Skeletal muscle satellite cell (primary cell): Measurements from ENCODE around the gene NPAS3.

Experiments used
- H3K27me3 ChIP-seq: 2 replicates; pipeline ENCODE4 v1.7.0; 2013; ENCODE audit warnings: low read length; ENCODE audit not compliant: control insufficient read depth, insufficient read depth
- H3K36me3 ChIP-seq: 2 replicates; pipeline ENCODE4 v1.7.0; 2013; ENCODE audit warnings: mild to moderate bottlenecking, control low read depth, low read length; ENCODE audit not compliant: insufficient read depth
- H3K4me1 ChIP-seq: 2 replicates; pipeline ENCODE4 v1.7.0; 2013; ENCODE audit warnings: low read length; ENCODE audit not compliant: control insufficient read depth, insufficient read depth
- H3K4me2 ChIP-seq: 2 replicates; pipeline ENCODE4 v1.7.0; 2013; ENCODE audit warnings: mild to moderate bottlenecking, low read length
- H3K4me3 ChIP-seq: 2 replicates; pipeline ENCODE4 v1.7.0; 2013; ENCODE audit warnings: low read length
- H3K9ac ChIP-seq: 2 replicates; pipeline ENCODE4 v1.7.0; 2013; ENCODE audit warnings: mild to moderate bottlenecking, low read depth, low read length, moderate library complexity
- H3K9me3 ChIP-seq: replicated peaks from 2 replicates; pipeline ENCODE4 v1.7.0; 2013; ENCODE audit warnings: mild to moderate bottlenecking, control low read depth, low read length

The NPAS3 gene

GRCh38 chr14:32985866-32986265, 47.2 kb downstream of the NPAS3 start:
- Histone ChIP-seq H3K36me3 (no peaks in the 10 kb centered on the region), H3K4me3 (no peak overlapping the region)

GRCh38 chr14:32986791-32987540, 48.3 kb downstream of the NPAS3 start:
- peaks cover 18% of the 10 kb centered on the region for H3K4me1 ChIP-seq
- H3K9ac ChIP-seq = peak overlapping the region; percentile 11
- H3K9me3 ChIP-seq = no peaks in the 10 kb centered on the region

More at GRCh38 chr14:32985866-32986265, 47.2 kb downstream of the NPAS3 start:
- Histone ChIP-seq H3K27me3 (no peaks in the 10 kb centered on the region), H3K4me2 (peak overlapping the region; percentile 55), H3K4me1 (peaks cover 18% of the 10 kb centered on the region), H3K9ac (no peak overlapping the region), H3K9me3 (no peaks in the 10 kb centered on the region)

DNA sequence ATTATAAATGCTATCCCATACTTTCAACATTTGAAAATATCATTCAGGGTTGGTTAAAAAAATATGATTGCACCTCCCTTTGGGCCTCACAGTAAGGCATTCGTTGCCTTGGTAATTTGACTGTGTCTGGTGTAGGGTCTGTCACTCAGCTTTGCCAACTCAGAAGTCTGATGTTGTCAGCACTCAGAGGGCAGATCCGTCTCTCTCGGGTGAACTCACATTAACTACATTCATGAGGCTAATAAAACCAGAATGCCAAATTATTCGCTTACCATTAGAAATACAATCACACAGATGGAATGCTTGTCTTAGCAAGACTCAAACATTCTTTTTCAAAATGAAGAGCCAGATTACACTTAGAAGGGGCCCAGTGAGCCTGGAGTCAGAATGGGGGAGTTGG, 53.0 kb downstream of the NPAS3 start:
- H3K27me3 ChIP-seq = no peaks in the 10 kb centered on the region
- peaks cover 4% of the 10 kb centered on the region for H3K4me1 ChIP-seq
- H3K4me3 ChIP-seq = no peak overlapping the region
- no peaks in the 10 kb centered on the region for H3K36me3 ChIP-seq
- no peak overlapping the region for H3K4me2 ChIP-seq
- no peaks in the 10 kb centered on the region for H3K9me3 ChIP-seq
- no peak overlapping the region for H3K9ac ChIP-seq

More at GRCh38 chr14:32986791-32987540, 48.3 kb downstream of the NPAS3 start:
- Histone ChIP-seq H3K4me3 (no peak overlapping the region), H3K27me3 (no peaks in the 10 kb centered on the region), H3K36me3 (no peaks in the 10 kb centered on the region), H3K4me2 (peak overlapping the region; percentile 28)

- H3K4me3 ChIP-seq = no peak overlapping the region
- H3K4me1 ChIP-seq = no peaks in the 10 kb centered on the region
- no peak overlapping the region for H3K9ac ChIP-seq
- no peak overlapping the region for H3K4me2 ChIP-seq
- H3K36me3 ChIP-seq = no peaks in the 10 kb centered on the region
- H3K9me3 ChIP-seq = no peaks in the 10 kb centered on the region
- H3K27me3 ChIP-seq = no peaks in the 10 kb centered on the region
These were observed 55.2 kb downstream of the NPAS3 start for GRCh38 chr14:32993921-32994320.

DNA sequence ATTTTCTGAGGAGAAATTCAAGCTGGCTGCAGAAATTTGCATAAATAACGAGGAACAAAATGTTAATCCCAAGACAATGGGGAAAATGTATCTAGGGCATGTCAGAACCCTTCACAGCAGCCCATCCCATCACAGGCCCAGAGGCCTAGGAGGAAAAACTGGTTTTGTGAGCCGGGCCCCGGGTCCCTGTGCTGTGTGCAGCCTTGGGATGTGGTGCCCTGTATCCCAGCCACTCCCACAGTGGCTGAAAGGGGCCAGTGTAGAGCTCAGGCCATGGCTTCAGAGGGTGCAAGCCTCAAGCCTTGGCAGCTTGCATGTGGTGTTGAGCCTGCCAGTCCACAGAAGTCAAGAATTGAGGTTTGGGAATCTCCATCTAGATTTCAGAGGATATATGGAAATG, 57.7 kb downstream of the NPAS3 start:
- no peaks in the 10 kb centered on the region for H3K9me3 ChIP-seq
- H3K36me3 ChIP-seq = no peaks in the 10 kb centered on the region
- H3K4me1 ChIP-seq = no peaks in the 10 kb centered on the region
- peaks cover 2% of the 10 kb centered on the region for H3K27me3 ChIP-seq
- no peak overlapping the region for H3K4me3 ChIP-seq
- H3K9ac ChIP-seq = no peak overlapping the region
- no peak overlapping the region for H3K4me2 ChIP-seq

DNA sequence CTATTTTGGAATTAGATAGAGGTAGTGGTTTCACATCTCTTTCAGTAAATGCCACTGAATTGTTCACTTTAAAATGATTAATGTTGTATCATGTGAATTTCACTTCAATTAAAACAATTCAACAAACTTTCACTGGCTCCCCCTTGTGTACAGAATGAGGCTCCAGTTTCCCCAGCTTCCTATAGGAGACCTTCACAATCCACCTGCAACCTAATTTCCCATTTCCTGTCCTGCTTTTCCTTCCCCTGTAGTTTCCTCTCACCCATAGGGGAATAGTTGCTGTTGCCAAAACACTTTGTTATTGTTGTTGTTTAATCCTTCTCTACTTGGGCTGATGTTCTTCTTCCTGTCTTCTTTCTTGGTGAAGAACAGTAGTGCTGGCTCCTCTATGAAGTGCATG, 59.8 kb downstream of the NPAS3 start:
- no peak overlapping the region for H3K9ac ChIP-seq
- no peaks in the 10 kb centered on the region for H3K36me3 ChIP-seq
- H3K4me1 ChIP-seq = no peaks in the 10 kb centered on the region
- no peaks in the 10 kb centered on the region for H3K9me3 ChIP-seq
- no peak overlapping the region for H3K4me3 ChIP-seq
- peaks cover 2% of the 10 kb centered on the region for H3K27me3 ChIP-seq
- no peak overlapping the region for H3K4me2 ChIP-seq

DNA sequence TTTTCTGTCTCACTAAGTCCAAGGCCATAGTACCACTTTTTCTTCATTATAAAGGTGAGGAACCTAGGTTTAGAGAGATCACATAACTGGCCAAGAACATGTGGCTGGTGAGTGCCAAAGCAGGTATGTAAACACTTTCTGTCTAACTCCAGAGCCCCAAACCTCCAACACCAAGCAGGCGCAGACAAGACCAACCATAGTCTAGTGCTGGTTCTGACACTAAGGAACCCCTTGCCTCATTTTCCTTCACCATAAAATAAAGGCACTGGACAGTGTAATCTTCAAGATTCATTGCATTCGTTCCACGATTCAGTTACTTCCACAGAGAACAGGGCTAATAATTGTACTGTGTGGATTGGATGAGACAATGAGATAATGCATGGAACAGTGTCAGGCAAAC, 71.0 kb downstream of the NPAS3 start:
- Histone ChIP-seq H3K36me3 (no peaks in the 10 kb centered on the region), H3K27me3 (no peaks in the 10 kb centered on the region), H3K4me3 (no peak overlapping the region), H3K4me1 (no peaks in the 10 kb centered on the region), H3K9me3 (no peaks in the 10 kb centered on the region), H3K9ac (no peak overlapping the region), H3K4me2 (no peak overlapping the region)

GRCh38 chr14:33010495-33010894, 71.8 kb downstream of the NPAS3 start:
- Histone ChIP-seq H3K36me3 (no peaks in the 10 kb centered on the region), H3K9ac (no peak overlapping the region), H3K4me3 (no peak overlapping the region), H3K4me1 (no peaks in the 10 kb centered on the region), H3K9me3 (no peaks in the 10 kb centered on the region), H3K4me2 (no peak overlapping the region), H3K27me3 (no peaks in the 10 kb centered on the region)

DNA sequence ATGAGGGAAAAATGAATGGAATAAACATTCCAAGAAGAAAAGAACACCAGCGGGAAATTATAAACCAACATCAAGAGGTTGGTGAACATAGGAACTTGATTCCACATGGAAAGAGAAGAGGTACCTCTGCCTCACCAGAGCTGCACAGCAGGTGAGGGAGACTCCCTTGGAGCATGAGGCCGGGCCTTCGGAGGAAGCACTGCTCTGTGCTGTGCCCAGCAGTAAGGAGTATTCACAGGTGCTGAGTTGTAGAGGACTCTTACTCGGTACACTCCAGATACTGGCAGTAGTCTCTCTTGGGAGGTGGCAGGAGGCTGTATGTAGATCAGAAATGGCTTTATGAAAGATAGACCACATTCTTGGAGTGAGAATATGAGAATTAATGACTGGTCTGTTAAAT, 76.0 kb downstream of the NPAS3 start:
- no peaks in the 10 kb centered on the region for H3K9me3 ChIP-seq
- no peak overlapping the region for H3K9ac ChIP-seq

GRCh38 chr14:33016613-33017012, 77.9 kb downstream of the NPAS3 start:
- peaks cover 10% of the 10 kb centered on the region for H3K4me1 ChIP-seq
- no peak overlapping the region for H3K4me3 ChIP-seq
- H3K9me3 ChIP-seq = no peaks in the 10 kb centered on the region
- no peaks in the 10 kb centered on the region for H3K27me3 ChIP-seq
- H3K9ac ChIP-seq = peak overlapping the region; percentile 12
- H3K36me3 ChIP-seq = no peaks in the 10 kb centered on the region
- peak overlapping the region; percentile 28 for H3K4me2 ChIP-seq

More for the DNA sequence above, 76.0 kb downstream of the NPAS3 start:
- H3K4me2 ChIP-seq = no peak overlapping the region
- no peaks in the 10 kb centered on the region for H3K27me3 ChIP-seq
- H3K4me3 ChIP-seq = no peak overlapping the region
- H3K36me3 ChIP-seq = no peaks in the 10 kb centered on the region
- peaks cover 10% of the 10 kb centered on the region for H3K4me1 ChIP-seq

DNA sequence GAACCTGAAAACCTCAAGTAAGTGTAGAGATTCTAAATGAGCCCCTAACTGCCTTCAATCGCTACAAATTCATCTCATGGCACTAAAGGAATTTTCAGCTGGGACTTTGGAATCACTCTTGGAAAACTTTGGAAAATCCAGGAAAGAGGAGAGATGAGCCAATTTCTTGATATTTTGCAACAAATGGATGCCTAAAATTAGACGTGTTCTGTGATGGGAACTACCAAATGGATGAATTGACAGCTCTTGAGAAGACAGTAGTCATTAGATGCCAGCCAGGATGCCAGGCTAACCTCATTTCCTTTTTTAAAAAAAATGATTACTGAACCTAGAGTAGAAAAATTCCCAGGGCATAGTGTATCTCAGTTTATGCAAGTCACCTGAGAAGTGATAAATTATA, 78.3 kb downstream of the NPAS3 start:
- Histone ChIP-seq H3K4me3 (no peak overlapping the region), H3K36me3 (no peaks in the 10 kb centered on the region), H3K9me3 (no peaks in the 10 kb centered on the region), H3K4me1 (peaks cover 10% of the 10 kb centered on the region), H3K27me3 (no peaks in the 10 kb centered on the region), H3K4me2 (peak overlapping the region; percentile 28), H3K9ac (no peak overlapping the region)

DNA sequence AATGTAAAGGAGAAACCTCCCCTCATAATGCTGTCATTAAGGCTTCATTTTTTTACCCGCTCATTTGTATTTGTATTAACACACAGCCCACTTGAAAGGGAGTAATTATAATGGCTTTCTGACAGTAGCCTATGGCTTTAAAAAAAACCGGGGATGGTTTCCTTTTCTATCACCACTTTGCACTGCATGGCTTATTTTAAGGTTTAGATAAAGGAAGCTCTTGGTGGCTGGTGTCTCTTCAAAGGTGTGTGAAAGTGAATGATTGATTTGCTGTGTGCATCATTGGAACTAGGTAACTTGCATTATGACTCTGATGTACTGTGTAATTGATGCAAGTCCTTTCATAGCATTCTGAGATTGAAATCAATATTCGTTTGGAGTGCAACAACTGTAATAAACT, 80.7 kb downstream of the NPAS3 start:
- H3K4me2 ChIP-seq = no peak overlapping the region
- no peak overlapping the region for H3K4me3 ChIP-seq
- no peaks in the 10 kb centered on the region for H3K36me3 ChIP-seq
- no peak overlapping the region for H3K9ac ChIP-seq
- H3K27me3 ChIP-seq = no peaks in the 10 kb centered on the region
- peaks cover 10% of the 10 kb centered on the region for H3K4me1 ChIP-seq
- H3K9me3 ChIP-seq = no peaks in the 10 kb centered on the region
